NB4 (cell line): ENCODE measurements around the gene ADO.

Experiments used
- CTCF ChIP-seq: IDR thresholded peaks from one replicate; pipeline ENCODE4 v1.5.1; 2012; ENCODE audit warnings: low read depth, low read length
- MYC ChIP-seq: IDR thresholded peaks from 2 replicates; pipeline ENCODE4 v1.6.1; 2011; ENCODE audit warnings: low read depth, low read length
- POLR2A ChIP-seq: IDR thresholded peaks from 2 replicates; pipeline ENCODE4 v1.6.1; 2011; ENCODE audit warnings: mild to moderate bottlenecking; ENCODE audit not compliant: insufficient read length; ENCODE audit errors: extremely low read depth

GRCh38 chr10:62826273-62826672, 21.8 kb downstream of the ADO start:
- TF ChIP-seq CTCF (no peak), POLR2A (no peak), MYC (no peak)
